K562 (cell line): ENCODE data around the gene SBK3. TPM values are rescaled to one million over a fixed set of nuclear protein-coding genes. Genes with fewer than 3 reads are reported as not detected.
A peak's percentile ranks its signal among the peaks of the same experiment; 100 is the strongest.
"Not testable (repeated sequence)": the region's sequence is repeated elsewhere in the genome, so short reads cannot be mapped to it uniquely, and the experiment has no call there.

Source experiments
- ATAC-seq: fragments of 200-7000 bp; cut with Tn5 transposase; 3 replicates; pipeline ENCODE4 v1.9.1; 2020; ENCODE audit warnings: moderate library complexity
- BruUV-seq: library from RNA; stranded (reverse); fragments of 400-500 nt; replicated peaks from 2 replicates; lab custom pipeline; 2021; lab: Mats Ljungman, UMichigan
- CTCF ChIA-PET: fragments of 300-600 bp; formaldehyde crosslinking; extraction: SDS; loops from one replicate; lab custom pipeline; 2021; ENCODE audit warnings: low intra/inter-chr PET ratio; lab: Yijun Ruan, JAX
- POLR2A ChIA-PET: fragments of 300-600, 350-650 bp; sonication (Branson Sonifier 250); formaldehyde crosslinking; extraction: SDS; loops from one replicate; lab custom pipeline; 2021; ENCODE audit warnings: antibody characterized with exemption, inconsistent platforms; lab: Yijun Ruan, JAX
- DNase-seq, 4 experiments: peaks; one replicate each; pipeline versions ENCODE4 v3.0.0 to v3.0.0-alpha.2; 2011 to 2018; ENCODE audit warnings: low spot score in 3 of 4, mixed read lengths in 3 of 4; ENCODE audit errors: extremely low read depth in 1 of 4
- FAIRE-seq: peaks from 2 replicates; lab custom pipeline; 2011; peaks lifted over from hg19 to GRCh38; lab: Jason Lieb, UNC
- H2AFZ ChIP-seq: 2 replicates; pipeline ENCODE4 v1.6.0; 2011; ENCODE audit warnings: low read depth, low read length, control low read depth, inconsistent platforms
- H3K27ac ChIP-seq: fragments of 200-600 bp; 3 replicates; pipeline ENCODE4 v1.8.0; 2011; ENCODE audit warnings: low read depth, mild to moderate bottlenecking, control low read depth, inconsistent platforms, low read length, moderate library complexity, mixed read lengths; ENCODE audit errors: extremely low read depth
- H3K27me3 ChIP-seq, 2 experiments: fragments of 300-600 bp in 1 of 2; 2 replicates in 1 of 2; 3 replicates in 1 of 2; pipeline versions ENCODE4 v1.6.0 to v1.8.0; 2011; ENCODE audit warnings: inconsistent platforms in 2 of 2, low read length in 2 of 2, mild to moderate bottlenecking in 1 of 2, mixed read lengths in 1 of 2, moderate library complexity in 1 of 2; ENCODE audit not compliant: control insufficient read depth in 2 of 2, insufficient read depth in 2 of 2
- H3K36me3 ChIP-seq: fragments of 300-600 bp; 3 replicates; pipeline ENCODE4 v1.8.0; 2011; ENCODE audit warnings: mild to moderate bottlenecking, low read length, inconsistent platforms; ENCODE audit not compliant: control insufficient read depth, insufficient read depth
- H3K4me1 ChIP-seq, 2 experiments: fragments of 200-600 bp in 1 of 2; replicated peaks in 1 of 2; 2 replicates in 1 of 2; 3 replicates in 1 of 2; pipeline versions ENCODE4 v1.5.1 to v1.8.0; 2011; ENCODE audit warnings: inconsistent platforms in 2 of 2, low read length in 2 of 2, mild to moderate bottlenecking in 1 of 2, mixed read lengths in 1 of 2, moderate library complexity in 1 of 2; ENCODE audit not compliant: control insufficient read depth in 2 of 2, insufficient read depth in 2 of 2
- H3K4me2 ChIP-seq: 2 replicates; pipeline ENCODE4 v1.6.1; 2011; ENCODE audit warnings: low read length, control low read depth, inconsistent platforms, mixed read lengths; ENCODE audit not compliant: insufficient read depth
- H3K4me3 ChIP-seq: fragments of 200-600 bp; sonication (generic), shearing (Covaris generic); 2 replicates; pipeline ENCODE4 v1.5.1; 2016; ENCODE audit warnings: control low read depth, inconsistent platforms
- H3K79me2 ChIP-seq: fragments of 200-600 bp; 3 replicates; pipeline ENCODE4 v1.8.0; 2011; ENCODE audit warnings: low read length, inconsistent platforms; ENCODE audit not compliant: control insufficient read depth, insufficient read depth
- H3K9ac ChIP-seq, 2 experiments: 2 replicates each; pipeline versions ENCODE4 v1.6.0 to v1.6.1; 2011; ENCODE audit warnings: low read depth in 2 of 2, low read length in 2 of 2, control low read depth in 1 of 2, inconsistent platforms in 1 of 2, mild to moderate bottlenecking in 1 of 2, mixed read lengths in 1 of 2; ENCODE audit not compliant: insufficient read depth in 1 of 2
- H3K9me1 ChIP-seq: one replicate; pipeline ENCODE4 v1.6.0; 2011; ENCODE audit warnings: inconsistent platforms, mild to moderate bottlenecking, low read length, moderate library complexity; ENCODE audit not compliant: control insufficient read depth, insufficient read depth
- H3K9me3 ChIP-seq: replicated peaks from 2 replicates; pipeline ENCODE4 v1.5.1; 2011; ENCODE audit warnings: low read depth, low read length, inconsistent platforms; ENCODE audit not compliant: control insufficient read depth, insufficient read depth
- H4K20me1 ChIP-seq: replicated peaks from 2 replicates; pipeline ENCODE4 v1.6.1; 2011; ENCODE audit warnings: low read length, inconsistent platforms, mixed read lengths; ENCODE audit not compliant: control insufficient read depth, insufficient read depth
- FOXJ3 ChIP-seq: sonication (generic); formaldehyde crosslinking; IDR thresholded peaks from 2 replicates; pipeline ENCODE4 v1.4.0; 2020; ENCODE audit warnings: mild to moderate bottlenecking, missing genetic modification reagents
- PHF8 ChIP-seq: fragments of 200-600 bp; sonication (generic); IDR thresholded peaks from 2 replicates; pipeline ENCODE4 v1.6.1; 2012; ENCODE audit warnings: mixed run types, mild to moderate bottlenecking, inconsistent platforms, low read length, moderate library complexity, borderline replicate concordance
- ZNF121 ChIP-seq: sonication (generic); formaldehyde crosslinking; conservative IDR thresholded peaks from 2 replicates; pipeline ENCODE4 v1.8.0; 2022; ENCODE audit warnings: missing genetic modification reagents
- WGBS: fragments of 100-300 bp; shearing (Covaris generic); methylation state at CpG from one replicate; pipeline ENCODE4 v1.1.6; 2016; ENCODE audit warnings: low coverage, mixed read lengths; ENCODE audit not compliant: insufficient coverage; ENCODE audit errors: missing lambda C conversion rate; 5-methylcytosine and 5-hydroxymethylcytosine counted together
- in situ Hi-C: fragments of 300-500 bp; cut with MboI; formaldehyde crosslinking; loops from 4 replicates; pipeline ENCODE4 v1.15.0; 2018; ENCODE audit warnings: inconsistent platforms, mixed read lengths
- intact Hi-C: fragments of 100-400 bp; cut with micrococcal nuclease; formaldehyde crosslinking; loops from 2 replicates; pipeline ENCODE4 v1.14.2; 2022
- polyA plus RNA-seq, 8 experiments: library from polyadenylated mRNA; depleted of rRNA in 4 of 8; stranded (reverse) in 5 of 8; unstranded in 3 of 8; fragments of >200 nt; fragmentation: Nextera tagmentation in 2 of 8; fragmentation: Illumina TruSeq in 1 of 8; extraction: Ambion mirVana in 2 of 8; extraction: Trizol in 1 of 8; gene quantifications; 2 replicates each; pipeline versions ENCODE4 v1.2.1 to v1.2.3, GENCODE V29; 2011 to 2014; ENCODE audit warnings: inconsistent platforms in 1 of 8, missing spikeins in 1 of 8
- total RNA-seq, 7 experiments: library from RNA; depleted of rRNA in 6 of 7; stranded (reverse); fragments of >200 nt in 6 of 7; fragmentation: Illumina TruSeq in 2 of 7; extraction: Trizol in 2 of 7; gene quantifications; 2 replicates each; pipeline versions ENCODE4 v1.2.1 to v1.2.3, GENCODE V29; 2011 to 2021; ENCODE audit warnings: low replicate concordance in 1 of 7
- TF ChIP-seq, protein P1 (sequence below): fragments of 250-450 bp; sonication (Bioruptor Pico); IDR thresholded peaks from 2 replicates; pipeline ENCODE4 v1.8.0; 2022; ENCODE audit warnings: inconsistent platforms, mild to moderate bottlenecking, moderate library complexity, borderline replicate concordance
- TF ChIP-seq, protein P2 (sequence below): sonication (generic); formaldehyde crosslinking; IDR thresholded peaks from 2 replicates; pipeline ENCODE4 v1.8.0; 2022; ENCODE audit warnings: mild to moderate bottlenecking, missing genetic modification reagents

The SBK3 gene
- total and polyA plus RNA-seq, 9 of the 15 experiments (the other 6 are each of a cell fraction or from before 2014, with no cell fraction given), result 0.11 to 0.43 (median 0.13) TPM; not detected in 6

- peak; percentile 50; the same call in 1 of the 2 replicates for TF ChIP-seq ZNF121
- TF ChIP-seq, protein P1, sequence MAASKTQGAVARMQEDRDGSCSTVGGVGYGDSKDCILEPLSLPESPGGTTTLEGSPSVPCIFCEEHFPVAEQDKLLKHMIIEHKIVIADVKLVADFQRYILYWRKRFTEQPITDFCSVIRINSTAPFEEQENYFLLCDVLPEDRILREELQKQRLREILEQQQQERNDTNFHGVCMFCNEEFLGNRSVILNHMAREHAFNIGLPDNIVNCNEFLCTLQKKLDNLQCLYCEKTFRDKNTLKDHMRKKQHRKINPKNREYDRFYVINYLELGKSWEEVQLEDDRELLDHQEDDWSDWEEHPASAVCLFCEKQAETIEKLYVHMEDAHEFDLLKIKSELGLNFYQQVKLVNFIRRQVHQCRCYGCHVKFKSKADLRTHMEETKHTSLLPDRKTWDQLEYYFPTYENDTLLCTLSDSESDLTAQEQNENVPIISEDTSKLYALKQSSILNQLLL, result no peak
- TF ChIP-seq FOXJ3 (CRISPR knock-in tag), result no peak
- TF ChIP-seq, protein P2, sequence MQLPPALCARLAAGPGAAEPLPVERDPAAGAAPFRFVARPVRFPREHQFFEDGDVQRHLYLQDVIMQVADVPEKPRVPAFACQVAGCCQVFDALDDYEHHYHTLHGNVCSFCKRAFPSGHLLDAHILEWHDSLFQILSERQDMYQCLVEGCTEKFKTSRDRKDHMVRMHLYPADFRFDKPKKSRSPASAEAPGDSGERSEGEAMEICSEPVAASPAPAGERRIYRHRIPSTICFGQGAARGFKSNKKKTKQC, result no peak
- no peak for TF ChIP-seq PHF8
- H3K4me3 ChIP-seq, result no peak overlapping the region
- peak overlapping the region in 1 of 2 experiments; percentile 44; a peak in 1 of 4 replicates for H3K9ac ChIP-seq
- no peak overlapping the region for H3K4me2 ChIP-seq
- no TSS peak for BruUV-seq
- no peaks in the 10 kb centered on the region for H3K79me2 ChIP-seq
- H3K27ac ChIP-seq, result no peak overlapping the region
- no peaks in the 10 kb centered on the region for H3K9me3 ChIP-seq
- H4K20me1 ChIP-seq, result no peaks in the 10 kb centered on the region
- WGBS, result 56% methylated on average over 12 of the region's 13 CpGs
- H3K4me1 ChIP-seq, result peaks cover 12 to 25% of the 10 kb centered on the region in 2 experiments
- H3K9me1 ChIP-seq, result no peaks in the 10 kb centered on the region
- no peak overlapping the region for H2AFZ ChIP-seq
- in situ Hi-C loops (no loop called here), intact Hi-C loops (no loop called here)
- ChIA-PET CTCF (no interaction called here), POLR2A (interaction anchor here (0.6 to 2.6 kb wide), 5 partner anchors 11 to 342 kb away, joined by 3 to 15 read pairs (median 5); partner anchors contain the start of genes NAT14 and SSC5D)
- ATAC-seq (no peak), FAIRE-seq (no peak), DNase-seq (no peak)
- H3K36me3 ChIP-seq, result no peaks in the 10 kb centered on the region
- no peaks in the 10 kb centered on the region for H3K27me3 ChIP-seq
Observed at GRCh38 chr19:55497763-55498162, 47.6 kb downstream of the SBK3 start.

- POLR2A ChIA-PET, result interaction anchor here (0.7 to 2.2 kb wide), 3 partner anchors 12 to 341 kb away, joined by 3 to 15 read pairs (median 3); partner anchors contain the start of genes NAT14 and UBE2S
- intact Hi-C loops, result not testable (repeated sequence)
Observed at GRCh38 chr19:55496820-55497219, 48.5 kb downstream of the SBK3 start.

More at GRCh38 chr19:55496820-55497219, 48.5 kb downstream of the SBK3 start:
- CTCF ChIA-PET, H3K9ac ChIP-seq, H3K9me3 ChIP-seq, H3K4me3 ChIP-seq, DNase-seq, H2AFZ ChIP-seq, FAIRE-seq, H3K27me3 ChIP-seq, H3K27ac ChIP-seq, H3K36me3 ChIP-seq, H3K4me2 ChIP-seq, H3K9me1 ChIP-seq, H3K79me2 ChIP-seq, BruUV-seq, H4K20me1 ChIP-seq, ATAC-seq, in situ Hi-C loops: not testable (repeated sequence)
- H3K4me1 ChIP-seq, result peaks cover 12 to 29% of the 10 kb centered on the region in 2 experiments
- 42% methylated on average over 7 of the region's 10 CpGs for WGBS
